GM12878 (cell line): Measurements from ENCODE around the gene PHF14.

ENCODE experiments used
- CHD4 ChIP-seq: fragments of 200-600 bp; sonication (generic); IDR thresholded peaks from 2 replicates; pipeline ENCODE4 v1.6.1; 2016; ENCODE audit warnings: mild to moderate bottlenecking
- EZH2 ChIP-seq: IDR thresholded peaks from 2 replicates; pipeline ENCODE4 v1.6.1; 2012; ENCODE audit warnings: low read depth, mild to moderate bottlenecking, control low read depth, inconsistent platforms, low read length, borderline replicate concordance; ENCODE audit not compliant: control insufficient read depth
- KDM1A ChIP-seq: fragments of 200-600 bp; sonication (generic); IDR thresholded peaks from 2 replicates; pipeline ENCODE4 v1.6.1; 2016; ENCODE audit warnings: borderline replicate concordance
- POLR2A ChIP-seq: IDR thresholded peaks from 2 replicates; pipeline ENCODE4 v1.6.1; 2011; ENCODE audit warnings: low read depth, mild to moderate bottlenecking, low read length
- ZNF384 ChIP-seq: IDR thresholded peaks from 2 replicates; pipeline ENCODE4 v1.6.1; 2012; ENCODE audit warnings: low read depth, mild to moderate bottlenecking, low read length, improper control_type of control experiment, borderline replicate concordance
- TF ChIP-seq, protein P1 (sequence below): IDR thresholded peaks from 2 replicates; pipeline ENCODE4 v1.6.1; 2011; ENCODE audit warnings: low read depth, mild to moderate bottlenecking, low read length, moderate library complexity, borderline replicate concordance; ENCODE audit errors: extremely low read depth
- TF ChIP-seq, protein P2 (sequence below): fragments of 450-650 bp; IDR thresholded peaks from 2 replicates; pipeline ENCODE4 v1.6.1; 2017; ENCODE audit warnings: mild to moderate bottlenecking
- TF ChIP-seq, protein P3 (sequence below): IDR thresholded peaks from 2 replicates; pipeline ENCODE4 v1.6.1; 2012; ENCODE audit warnings: mild to moderate bottlenecking, low read depth, low read length

DNA sequence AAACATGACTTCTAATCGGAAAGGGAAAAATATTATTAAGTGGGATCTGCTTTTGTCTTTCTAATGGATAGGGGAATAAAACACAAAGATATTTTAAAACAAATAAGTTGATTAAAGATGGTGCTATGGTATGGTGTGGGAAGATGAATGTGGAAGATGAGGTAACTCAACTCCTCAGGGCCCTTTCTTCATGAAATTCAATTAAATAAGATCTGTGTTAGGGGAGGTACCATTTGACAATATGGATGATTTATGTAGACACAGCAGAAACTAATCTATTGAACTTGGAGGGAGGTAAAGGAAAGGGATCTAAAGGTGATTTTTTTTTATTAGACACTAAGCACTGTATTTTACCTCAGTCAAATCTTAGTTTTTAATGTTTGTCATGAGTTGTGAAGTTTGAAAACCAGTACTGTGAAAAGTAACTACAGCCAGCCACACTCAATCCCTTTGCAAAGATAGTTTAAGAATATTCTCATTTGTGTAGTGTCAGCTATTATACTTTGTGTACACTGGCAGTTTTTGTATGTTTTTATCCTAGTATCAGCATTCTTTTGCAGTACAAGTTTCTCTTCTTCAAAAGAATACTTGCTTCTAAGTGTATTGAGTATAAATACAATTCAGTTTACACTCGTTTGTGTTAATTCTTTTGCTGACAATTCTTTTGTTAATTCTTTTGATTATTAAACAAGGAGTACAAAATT lies 151.3 kb downstream of the PHF14 start:
- TF ChIP-seq KDM1A (no peak), EZH2 (no peak), CHD4 (no peak), POLR2A (no peak), ZNF384 (no peak)
- TF ChIP-seq, protein P1, sequence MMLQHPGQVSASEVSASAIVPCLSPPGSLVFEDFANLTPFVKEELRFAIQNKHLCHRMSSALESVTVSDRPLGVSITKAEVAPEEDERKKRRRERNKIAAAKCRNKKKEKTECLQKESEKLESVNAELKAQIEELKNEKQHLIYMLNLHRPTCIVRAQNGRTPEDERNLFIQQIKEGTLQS: no peak
- TF ChIP-seq, protein P2, sequence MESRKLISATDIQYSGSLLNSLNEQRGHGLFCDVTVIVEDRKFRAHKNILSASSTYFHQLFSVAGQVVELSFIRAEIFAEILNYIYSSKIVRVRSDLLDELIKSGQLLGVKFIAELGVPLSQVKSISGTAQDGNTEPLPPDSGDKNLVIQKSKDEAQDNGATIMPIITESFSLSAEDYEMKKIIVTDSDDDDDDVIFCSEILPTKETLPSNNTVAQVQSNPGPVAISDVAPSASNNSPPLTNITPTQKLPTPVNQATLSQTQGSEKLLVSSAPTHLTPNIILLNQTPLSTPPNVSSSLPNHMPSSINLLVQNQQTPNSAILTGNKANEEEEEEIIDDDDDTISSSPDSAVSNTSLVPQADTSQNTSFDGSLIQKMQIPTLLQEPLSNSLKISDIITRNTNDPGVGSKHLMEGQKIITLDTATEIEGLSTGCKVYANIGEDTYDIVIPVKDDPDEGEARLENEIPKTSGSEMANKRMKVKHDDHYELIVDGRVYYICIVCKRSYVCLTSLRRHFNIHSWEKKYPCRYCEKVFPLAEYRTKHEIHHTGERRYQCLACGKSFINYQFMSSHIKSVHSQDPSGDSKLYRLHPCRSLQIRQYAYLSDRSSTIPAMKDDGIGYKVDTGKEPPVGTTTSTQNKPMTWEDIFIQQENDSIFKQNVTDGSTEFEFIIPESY: no peak
- TF ChIP-seq, protein P3, sequence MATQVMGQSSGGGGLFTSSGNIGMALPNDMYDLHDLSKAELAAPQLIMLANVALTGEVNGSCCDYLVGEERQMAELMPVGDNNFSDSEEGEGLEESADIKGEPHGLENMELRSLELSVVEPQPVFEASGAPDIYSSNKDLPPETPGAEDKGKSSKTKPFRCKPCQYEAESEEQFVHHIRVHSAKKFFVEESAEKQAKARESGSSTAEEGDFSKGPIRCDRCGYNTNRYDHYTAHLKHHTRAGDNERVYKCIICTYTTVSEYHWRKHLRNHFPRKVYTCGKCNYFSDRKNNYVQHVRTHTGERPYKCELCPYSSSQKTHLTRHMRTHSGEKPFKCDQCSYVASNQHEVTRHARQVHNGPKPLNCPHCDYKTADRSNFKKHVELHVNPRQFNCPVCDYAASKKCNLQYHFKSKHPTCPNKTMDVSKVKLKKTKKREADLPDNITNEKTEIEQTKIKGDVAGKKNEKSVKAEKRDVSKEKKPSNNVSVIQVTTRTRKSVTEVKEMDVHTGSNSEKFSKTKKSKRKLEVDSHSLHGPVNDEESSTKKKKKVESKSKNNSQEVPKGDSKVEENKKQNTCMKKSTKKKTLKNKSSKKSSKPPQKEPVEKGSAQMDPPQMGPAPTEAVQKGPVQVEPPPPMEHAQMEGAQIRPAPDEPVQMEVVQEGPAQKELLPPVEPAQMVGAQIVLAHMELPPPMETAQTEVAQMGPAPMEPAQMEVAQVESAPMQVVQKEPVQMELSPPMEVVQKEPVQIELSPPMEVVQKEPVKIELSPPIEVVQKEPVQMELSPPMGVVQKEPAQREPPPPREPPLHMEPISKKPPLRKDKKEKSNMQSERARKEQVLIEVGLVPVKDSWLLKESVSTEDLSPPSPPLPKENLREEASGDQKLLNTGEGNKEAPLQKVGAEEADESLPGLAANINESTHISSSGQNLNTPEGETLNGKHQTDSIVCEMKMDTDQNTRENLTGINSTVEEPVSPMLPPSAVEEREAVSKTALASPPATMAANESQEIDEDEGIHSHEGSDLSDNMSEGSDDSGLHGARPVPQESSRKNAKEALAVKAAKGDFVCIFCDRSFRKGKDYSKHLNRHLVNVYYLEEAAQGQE: no peak
